ENCODE data around the gene FUBP1.
A peak's percentile ranks its signal among the peaks of the same experiment; 100 is the strongest.

- no peak for TF ChIP-seq EZH2 (IDR thresholded peaks at IDR 0.05)
- no peak for TF ChIP-seq CTCF (IDR thresholded peaks at IDR 0.05 in 2 of 3, conservative IDR thresholded peaks at IDR 0.05 in 1 of 3; ENCODE audit: borderline replicate concordance in 1 of 3, insufficient read depth in 1 of 3, low read depth in 2 of 3, low read length in 2 of 3)
- peak; percentile 33 for TF ChIP-seq JUND (IDR thresholded peaks at IDR 0.05)
- TF ChIP-seq CEBPB (IDR thresholded peaks at IDR 0.05; ENCODE audit: low read depth): no peak
Measured at GRCh38 chr1:78005755-78006154, 26.9 kb upstream of the FUBP1 start.
